HG03378 (cell line): Measurements from ENCODE around the gene ALAS2.
"Not testable (repeated sequence)": the region's sequence is repeated elsewhere in the genome, so short reads cannot be mapped to it uniquely, and the experiment has no call there.

Source experiments
- ATAC-seq: cut with Tn5 transposase; IDR thresholded peaks from one replicate; pipeline ENCODE4 v1.9.1; 2021; ENCODE audit warnings: mild to moderate bottlenecking, moderate library complexity; ENCODE audit not compliant: unreplicated experiment

The ALAS2 gene

GRCh38 chrX:55030271-55031205 lies at the start of gene ALAS2:
TSS of gene ALAS2 (minus strand) at chrX:55030977. CDS start at chrX:55026000, 4,977 bp downstream.
- no peak for ATAC-seq

GRCh38 chrX:55074851-55075467 lies 44.2 kb upstream of the ALAS2 start, which contains the start of gene PAGE2B:
TSS of gene PAGE2B (plus strand) at chrX:55075030. CDS start at chrX:55076042, 1,012 bp downstream.
- ATAC-seq, result no peak

DNA sequence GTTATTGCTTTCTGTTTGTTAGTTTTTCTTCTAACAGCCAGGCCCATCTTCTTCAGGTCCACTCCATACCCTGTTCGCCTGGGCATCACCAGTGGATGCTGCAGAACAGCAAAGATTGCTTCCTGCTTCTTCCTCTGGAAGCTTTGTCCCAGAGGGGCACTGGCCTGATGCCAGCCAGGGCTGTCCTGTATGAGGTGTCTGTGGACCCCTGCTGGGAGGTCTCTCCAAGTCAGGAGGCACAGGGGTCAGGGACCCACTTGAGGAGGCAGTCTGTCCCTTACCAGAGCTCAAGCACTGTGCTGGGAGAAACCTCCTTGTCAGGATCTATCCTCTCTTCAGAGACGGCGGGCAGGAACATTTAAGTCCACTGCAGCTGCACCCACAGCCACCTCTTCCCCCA lies 41.5 kb upstream of the ALAS2 start:
- no peak for ATAC-seq

DNA sequence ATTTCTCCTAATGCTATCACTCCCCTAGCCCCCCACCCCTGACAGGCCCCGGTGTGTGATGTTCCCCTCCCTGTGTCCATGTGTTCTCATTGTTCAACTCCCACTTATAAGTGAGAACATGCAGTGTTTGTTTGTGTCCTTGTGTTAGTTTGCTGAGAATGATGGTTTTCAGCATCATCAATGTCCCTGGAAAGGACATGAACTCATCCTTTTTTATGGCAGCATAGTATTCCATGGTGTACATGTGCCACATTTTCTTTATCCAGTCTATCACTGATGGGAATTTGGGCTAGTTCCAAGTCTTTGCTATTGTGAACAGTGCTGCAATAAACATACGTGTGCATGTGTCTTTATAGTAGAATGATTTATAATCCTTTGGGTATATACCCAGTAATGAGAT lies 36.4 kb upstream of the ALAS2 start:
- ATAC-seq, result not testable (repeated sequence)

DNA sequence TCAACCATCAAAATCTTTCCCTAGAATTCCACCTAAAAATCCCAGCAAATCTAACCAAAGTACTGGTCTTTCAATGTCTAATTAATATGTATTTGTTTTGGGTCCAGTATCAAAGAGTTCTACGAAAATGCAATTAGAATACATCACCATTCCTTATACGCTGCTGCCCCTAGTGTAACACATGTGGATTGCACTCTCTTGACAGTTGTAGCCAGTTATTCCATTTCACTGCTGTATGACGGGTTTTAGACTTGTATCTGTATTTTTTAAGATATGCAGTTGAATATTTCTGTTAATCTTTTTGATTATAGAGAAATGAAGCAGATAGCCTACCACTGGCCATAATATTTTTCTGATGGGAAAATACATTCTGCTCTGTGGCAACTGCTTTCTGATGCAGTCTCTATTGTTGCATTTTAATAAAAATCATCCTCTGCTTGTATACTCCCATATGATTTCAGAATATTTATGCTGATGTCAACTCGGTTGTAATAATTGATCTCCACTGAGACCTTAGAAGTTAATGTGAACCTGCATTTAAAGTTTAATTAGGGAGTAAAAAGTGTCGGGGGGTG lies 27.0 kb upstream of the ALAS2 start:
- peak; percentile 76 for ATAC-seq

- no peak for ATAC-seq
Observed at GRCh38 chrX:55056820-55057674, 26.3 kb upstream of the ALAS2 start.

- not testable (repeated sequence) for ATAC-seq
Observed at GRCh38 chrX:55050599-55050998, 19.8 kb upstream of the ALAS2 start.

DNA sequence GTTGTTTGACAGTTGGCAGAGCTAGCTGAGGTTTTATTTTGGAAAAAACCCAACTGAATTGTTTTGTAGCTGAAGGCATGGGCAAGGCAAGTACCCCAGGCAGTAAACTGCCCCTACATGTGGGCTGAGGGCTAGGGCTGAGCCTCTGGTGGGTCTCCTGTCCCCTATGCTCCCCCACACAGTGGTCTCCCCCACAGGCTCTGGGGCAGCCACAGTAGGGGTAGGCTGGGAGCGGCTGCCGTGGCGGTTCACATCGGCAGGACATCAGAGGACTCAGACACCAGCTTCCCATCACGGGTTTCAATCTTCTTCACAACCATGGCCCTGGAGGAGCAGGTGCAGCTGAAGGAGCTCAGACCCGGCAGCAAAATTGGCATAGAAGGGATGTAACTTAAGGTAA lies 10.7 kb upstream of the ALAS2 start:
- no peak for ATAC-seq

GRCh38 chrX:55039471-55039870 lies 8.7 kb upstream of the ALAS2 start:
- ATAC-seq, result no peak

GRCh38 chrX:55033429-55033828 lies 2.7 kb upstream of the ALAS2 start:
- no peak for ATAC-seq

- ATAC-seq, result no peak
Observed at GRCh38 chrX:55029291-55029690, 1.5 kb downstream of the ALAS2 start.

GRCh38 chrX:55028611-55029010 lies 2.2 kb downstream of the ALAS2 start:
- ATAC-seq, result no peak

DNA sequence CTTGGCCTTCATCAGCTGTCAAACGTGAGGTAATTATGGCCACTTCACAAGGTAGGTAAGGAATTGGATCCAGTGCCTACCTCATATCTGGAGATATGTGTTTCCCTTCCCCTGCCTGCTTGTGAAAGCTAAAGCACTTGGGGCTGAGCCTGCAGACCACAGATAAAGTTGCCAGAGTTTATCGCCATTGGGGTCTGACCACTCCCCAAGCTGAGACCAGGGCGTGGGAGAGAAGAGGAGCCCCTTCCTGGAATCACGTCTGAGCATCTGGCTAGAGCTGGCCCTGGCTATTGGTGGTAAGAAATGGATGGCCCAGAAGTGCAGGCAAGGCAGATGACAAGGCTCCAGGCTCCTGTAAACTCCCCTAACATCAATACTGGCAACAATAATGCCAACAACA lies 2.7 kb downstream of the ALAS2 start:
- no peak for ATAC-seq

DNA sequence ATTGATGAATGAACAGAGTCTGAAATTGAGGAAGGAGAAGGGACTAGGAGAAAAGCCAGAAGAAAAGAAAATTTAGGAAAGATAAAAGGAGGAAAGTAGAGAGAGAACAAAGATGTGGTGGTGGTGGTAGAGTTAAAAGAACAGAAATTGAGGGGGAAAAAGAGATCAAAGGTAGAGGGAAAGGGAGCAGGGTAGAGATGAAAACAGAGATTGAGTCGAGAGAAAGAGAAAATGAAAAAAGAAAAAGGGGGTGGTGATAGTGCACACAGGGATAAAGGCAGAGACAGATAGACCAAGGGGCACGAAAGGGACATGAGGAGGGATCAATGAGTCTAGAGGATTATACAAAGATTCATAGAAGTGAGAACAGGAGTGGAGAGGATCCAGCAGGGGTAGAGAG lies 3.9 kb downstream of the ALAS2 start:
- no peak for ATAC-seq

GRCh38 chrX:55026143-55026542 lies 4.6 kb downstream of the ALAS2 start:
- no peak for ATAC-seq

GRCh38 chrX:55014897-55015299 lies 15.9 kb downstream of the ALAS2 start:
- no peak for ATAC-seq

DNA sequence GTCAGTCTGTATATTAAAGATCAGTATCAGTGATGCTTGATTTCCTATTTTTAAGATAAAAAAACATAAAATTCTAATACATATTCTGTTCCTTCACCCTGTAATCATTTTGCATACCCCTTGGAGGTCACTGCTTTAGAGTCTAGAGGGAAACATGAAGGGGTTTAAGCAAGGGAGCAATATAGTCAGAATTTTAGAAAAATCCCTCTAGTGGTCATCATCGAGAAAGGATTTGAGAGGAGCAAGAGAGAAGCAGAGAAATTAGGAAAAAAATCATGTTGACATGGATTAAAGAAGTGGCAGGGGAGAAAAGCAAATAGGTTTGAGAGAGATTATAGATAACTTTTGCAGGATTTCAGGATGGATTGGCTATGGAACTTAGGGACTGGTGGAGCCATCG lies 19.5 kb downstream of the ALAS2 start:
- no peak for ATAC-seq

DNA sequence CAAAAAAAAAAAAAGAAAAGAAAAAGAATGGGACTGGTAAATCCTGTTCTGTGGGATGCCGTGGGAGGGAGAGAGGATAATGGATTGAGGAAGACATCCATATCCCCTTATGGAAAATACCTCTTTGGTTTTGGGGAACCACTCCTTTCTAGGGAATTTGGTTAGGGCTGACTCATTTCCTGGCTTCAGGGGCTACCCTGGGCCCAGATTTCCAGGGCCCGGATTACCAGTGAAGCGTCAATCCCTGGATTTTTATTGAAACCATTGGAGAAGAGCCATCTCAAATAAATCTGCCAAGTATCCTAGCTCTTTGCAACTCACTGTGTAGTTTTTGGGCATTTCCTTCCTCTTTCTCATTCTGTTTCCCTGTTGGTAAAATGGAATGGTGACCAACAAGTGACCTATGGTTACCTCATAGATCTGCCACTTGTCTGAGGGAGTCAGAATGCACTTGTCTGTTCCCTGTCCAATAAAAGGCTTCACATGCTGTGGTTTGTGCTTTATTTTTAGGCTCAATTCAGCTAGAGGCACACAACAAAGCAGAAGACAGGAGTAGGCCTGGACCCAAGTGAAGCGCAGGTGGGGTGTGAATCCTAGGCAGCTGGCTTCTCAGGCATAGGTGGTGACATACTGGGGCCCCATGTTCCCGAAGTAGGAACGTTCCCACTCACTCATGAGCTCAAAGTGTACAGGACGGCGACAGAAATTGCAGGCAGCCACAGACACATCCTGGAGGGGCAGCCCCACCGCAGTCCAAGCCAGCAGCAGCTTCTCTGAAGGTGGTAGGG lies 22.0 kb downstream of the ALAS2 start:
- ATAC-seq, result no peak

DNA sequence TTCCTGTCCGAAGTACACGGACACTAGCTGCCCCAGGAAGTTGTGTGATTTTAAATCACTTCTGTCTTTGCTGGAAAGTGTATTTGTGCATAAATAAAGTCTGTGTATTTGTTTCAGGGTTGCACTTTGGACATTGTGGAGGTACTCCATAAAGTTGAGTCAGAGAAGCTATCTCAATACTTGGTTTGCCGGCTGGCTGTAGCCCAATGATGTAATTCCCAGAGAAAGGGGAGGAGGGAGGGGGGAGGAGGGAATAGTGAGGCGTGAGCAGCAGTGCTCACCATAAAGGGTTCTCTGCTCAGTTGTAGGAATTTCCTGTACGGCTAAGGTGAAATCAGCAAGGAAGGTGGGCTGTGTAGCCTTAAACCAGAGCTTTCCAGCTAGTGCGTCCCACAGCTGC lies 23.1 kb downstream of the ALAS2 start:
- ATAC-seq, result no peak
